ENCODE data around the gene E2F3. TPM values are rescaled to one million over a fixed set of nuclear protein-coding genes. Genes with fewer than 3 reads are reported as not detected.
A peak's percentile ranks its signal among the peaks of the same experiment; 100 is the strongest.

The E2F3 gene
- total and polyA plus RNA-seq, 8 donors, result 0.58 to 11.6 (median 3.3) TPM

GRCh38 chr6:20360471-20361119 is 41.1 kb upstream of the E2F3 start:
- H3K36me3 ChIP-seq, result no peaks in the 10 kb centered on the region
- H3K27me3 ChIP-seq, result no peaks in the 10 kb centered on the region
- 75 to 84% (median 82%) methylated on average over 6 of the region's 6 CpGs for WGBS, 5 donors
- no peak for DNase-seq
- intact Hi-C loops (cut with DNase I; ENCODE audit: low total_unique reads), result no loop called here
- H3K4me3 ChIP-seq, result no peak overlapping the region
- TF ChIP-seq POLR2AphosphoS5 (IDR thresholded peaks at IDR 0.05) (no peak), POLR2A (IDR thresholded peaks at IDR 0.05) (no peak), CTCF (IDR thresholded peaks at IDR 0.05) (no peak), EP300 (IDR thresholded peaks at IDR 0.05) (no peak)
- no peaks in the 10 kb centered on the region for H3K9me3 ChIP-seq
- H3K4me1 ChIP-seq, result no peaks in the 10 kb centered on the region
- no peak overlapping the region for H3K27ac ChIP-seq

GRCh38 chr6:20362623-20363022 is 39.1 kb upstream of the E2F3 start:
- DNase-seq, result no peak
- H3K36me3 ChIP-seq, result no peaks in the 10 kb centered on the region
- no peak overlapping the region for H3K4me3 ChIP-seq
- 74 to 94% (median 85%) methylated on average over 1 of the region's 1 CpG for WGBS, 5 donors
- no peaks in the 10 kb centered on the region for H3K9me3 ChIP-seq
- H3K4me1 ChIP-seq, result no peaks in the 10 kb centered on the region
- no peak overlapping the region for H3K27ac ChIP-seq
- no peaks in the 10 kb centered on the region for H3K27me3 ChIP-seq
- no peak for TF ChIP-seq CTCF (IDR thresholded peaks at IDR 0.05)
- TF ChIP-seq POLR2A (IDR thresholded peaks at IDR 0.05), result no peak
- TF ChIP-seq POLR2AphosphoS5 (IDR thresholded peaks at IDR 0.05), result no peak
- no peak for TF ChIP-seq EP300 (IDR thresholded peaks at IDR 0.05)
- intact Hi-C loops (cut with DNase I; ENCODE audit: low total_unique reads), result no loop called here

- TF ChIP-seq EP300 (IDR thresholded peaks at IDR 0.05), result no peak
- no peak for TF ChIP-seq POLR2AphosphoS5 (IDR thresholded peaks at IDR 0.05)
- TF ChIP-seq CTCF (IDR thresholded peaks at IDR 0.05), result no peak
- TF ChIP-seq POLR2A (IDR thresholded peaks at IDR 0.05), result no peak
- Histone ChIP-seq H3K9me3 (no peaks in the 10 kb centered on the region), H3K4me3 (no peak overlapping the region), H3K36me3 (no peaks in the 10 kb centered on the region), H3K4me1 (no peaks in the 10 kb centered on the region), H3K27ac (no peak overlapping the region), H3K27me3 (no peaks in the 10 kb centered on the region)
- 94 to 95% (median 95%) methylated on average over 2 of the region's 2 CpGs for WGBS, 5 donors
- DNase-seq, result no peak
- intact Hi-C loops (cut with DNase I; ENCODE audit: low total_unique reads), result no loop called here
These were observed 37.4 kb upstream of the E2F3 start for GRCh38 chr6:20364327-20364726.

- no peak overlapping the region for H3K27ac ChIP-seq
- H3K27me3 ChIP-seq, result no peaks in the 10 kb centered on the region
- TF ChIP-seq CTCF (IDR thresholded peaks at IDR 0.05) (no peak), EP300 (IDR thresholded peaks at IDR 0.05) (no peak), POLR2AphosphoS5 (IDR thresholded peaks at IDR 0.05) (no peak), POLR2A (IDR thresholded peaks at IDR 0.05) (no peak)
- DNase-seq, result peak in 1 of 2 donors; percentile 12
- H3K9me3 ChIP-seq, result no peaks in the 10 kb centered on the region
- 75 to 90% (median 83%) methylated on average over 3 of the region's 3 CpGs for WGBS, 5 donors
- H3K36me3 ChIP-seq, result no peaks in the 10 kb centered on the region
- H3K4me1 ChIP-seq, result no peaks in the 10 kb centered on the region
- intact Hi-C loops (cut with DNase I; ENCODE audit: low total_unique reads), result no loop called here
- no peak overlapping the region for H3K4me3 ChIP-seq
These were observed 36.2 kb upstream of the E2F3 start for GRCh38 chr6:20365456-20365855.

Measured in stomach (tissue), 9 donors.